HG02943 (cell line): ENCODE measurements around the gene GMNN.
"Not testable (repeated sequence)": the region's sequence is repeated elsewhere in the genome, so short reads cannot be mapped to it uniquely, and the experiment has no call there.

ENCODE experiments used
- ATAC-seq: cut with Tn5 transposase; IDR thresholded peaks from one replicate; pipeline ENCODE4 v1.9.1; 2021; ENCODE audit warnings: mild to moderate bottlenecking, low read depth, moderate library complexity; ENCODE audit not compliant: unreplicated experiment

GMNN gene

GRCh38 chr6:24774696-24775519, at the start of gene GMNN:
TSS of gene GMNN (plus strand) at chr6:24774937. CDS start at chr6:24777247, 2,310 bp downstream.
- peak; percentile 93 for ATAC-seq

GRCh38 chr6:24730653-24731052, 44.1 kb upstream of the GMNN start:
- not testable (repeated sequence) for ATAC-seq

- ATAC-seq = not testable (repeated sequence)
Measured at GRCh38 chr6:24731456-24732134, 43.1 kb upstream of the GMNN start.

GRCh38 chr6:24734166-24734565, 40.6 kb upstream of the GMNN start:
- no peak for ATAC-seq

- ATAC-seq = not testable (repeated sequence)
Measured at GRCh38 chr6:24734710-24735109, 40.0 kb upstream of the GMNN start.

GRCh38 chr6:24738741-24739140, 36.0 kb upstream of the GMNN start:
- no peak for ATAC-seq

GRCh38 chr6:24740861-24741260, 33.9 kb upstream of the GMNN start:
- no peak for ATAC-seq

GRCh38 chr6:24742216-24742738, 32.5 kb upstream of the GMNN start:
- ATAC-seq = no peak

GRCh38 chr6:24743265-24743943, 31.3 kb upstream of the GMNN start:
- ATAC-seq = peak; percentile 75

- no peak for ATAC-seq
Measured at GRCh38 chr6:24743944-24744335, 30.8 kb upstream of the GMNN start.

- ATAC-seq = no peak
Measured at GRCh38 chr6:24744911-24745310, 29.8 kb upstream of the GMNN start.

- ATAC-seq = no peak
Measured at GRCh38 chr6:24749297-24749696, 25.4 kb upstream of the GMNN start.

- ATAC-seq = not testable (repeated sequence)
Measured at GRCh38 chr6:24750878-24751277, 23.9 kb upstream of the GMNN start.

- no peak for ATAC-seq
Measured at GRCh38 chr6:24752503-24752902, 22.2 kb upstream of the GMNN start.

- no peak for ATAC-seq
Measured at GRCh38 chr6:24752917-24753492, 21.7 kb upstream of the GMNN start.

GRCh38 chr6:24753545-24753944, 21.2 kb upstream of the GMNN start:
- ATAC-seq = no peak

GRCh38 chr6:24754378-24754777, 20.4 kb upstream of the GMNN start:
- not testable (repeated sequence) for ATAC-seq

- ATAC-seq = no peak
Measured at GRCh38 chr6:24755279-24755678, 19.5 kb upstream of the GMNN start.

GRCh38 chr6:24757611-24758010, 17.1 kb upstream of the GMNN start:
- ATAC-seq = no peak

GRCh38 chr6:24759718-24760117, 15.0 kb upstream of the GMNN start:
- ATAC-seq = no peak

GRCh38 chr6:24760210-24760609, 14.5 kb upstream of the GMNN start:
- no peak for ATAC-seq
